Mesenchymal stem cell (in vitro differentiated cells and primary cell): Measurements from ENCODE around the gene STK32B.
A peak's percentile ranks its signal among the peaks of the same experiment; 100 is the strongest.
"Not testable (repeated sequence)": the region's sequence is repeated elsewhere in the genome, so short reads cannot be mapped to it uniquely, and the experiment has no call there.

Source experiments
- DNase-seq: peaks from one replicate; pipeline ENCODE4 v3.0.0-alpha.2; 2013
- H2AFZ ChIP-seq: one replicate; pipeline ENCODE4 v1.6.1; 2013; ENCODE audit warnings: low read depth, mild to moderate bottlenecking, control low read depth, inconsistent platforms, low read length, moderate library complexity
- H2AK5ac ChIP-seq: 2 replicates; pipeline ENCODE4 v1.6.1; 2013; ENCODE audit warnings: low read length, moderate library complexity, mild to moderate bottlenecking, inconsistent platforms; ENCODE audit not compliant: severe bottlenecking
- H2BK120ac ChIP-seq: one replicate; pipeline ENCODE4 v1.6.1; 2013; ENCODE audit warnings: low read depth, mild to moderate bottlenecking, inconsistent platforms, low read length, moderate library complexity
- H2BK12ac ChIP-seq, 2 experiments: one replicate each; pipeline ENCODE4 v1.6.1; 2013; ENCODE audit warnings: inconsistent platforms in 2 of 2, low read length in 2 of 2, mild to moderate bottlenecking in 2 of 2, moderate library complexity in 2 of 2, control low read depth in 1 of 2
- H2BK15ac ChIP-seq: one replicate; pipeline ENCODE4 v1.6.1; 2013; ENCODE audit warnings: mild to moderate bottlenecking, low read depth, inconsistent platforms; ENCODE audit not compliant: poor library complexity, severe bottlenecking
- H2BK5ac ChIP-seq: 2 replicates; pipeline ENCODE4 v1.6.1; 2013; ENCODE audit warnings: low read depth, mild to moderate bottlenecking, low read length, control low read depth, inconsistent platforms; ENCODE audit not compliant: poor library complexity, severe bottlenecking
- H3K14ac ChIP-seq, 2 experiments: one replicate each; pipeline ENCODE4 v1.6.1; 2013; ENCODE audit warnings: inconsistent platforms in 2 of 2, low read length in 2 of 2, control low read depth in 1 of 2, mild to moderate bottlenecking in 1 of 2, moderate library complexity in 1 of 2
- H3K18ac ChIP-seq, 2 experiments: one replicate each; pipeline ENCODE4 v1.6.1; 2013; ENCODE audit warnings: inconsistent platforms in 2 of 2, low read length in 2 of 2, control low read depth in 1 of 2, low read depth in 1 of 2, mild to moderate bottlenecking in 1 of 2
- H3K23ac ChIP-seq, 2 experiments: one replicate each; pipeline ENCODE4 v1.6.1; 2013; ENCODE audit warnings: inconsistent platforms in 2 of 2, low read length in 2 of 2, mild to moderate bottlenecking in 2 of 2, moderate library complexity in 2 of 2, control low read depth in 1 of 2
- H3K27ac ChIP-seq: 2 replicates; pipeline ENCODE4 v1.5.1; 2013; ENCODE audit warnings: mild to moderate bottlenecking, moderate library complexity, low read length, control low read depth, inconsistent platforms; ENCODE audit not compliant: poor library complexity, severe bottlenecking
- H3K27me3 ChIP-seq, 2 experiments: 2 replicates each; pipeline versions ENCODE4 v1.6.1 to v1.7.0; 2013; ENCODE audit warnings: low read length in 2 of 2, mild to moderate bottlenecking in 2 of 2, moderate library complexity in 2 of 2, control low read depth in 1 of 2, inconsistent platforms in 1 of 2; ENCODE audit not compliant: control insufficient read depth in 1 of 2, insufficient read depth in 1 of 2
- H3K36me3 ChIP-seq, 2 experiments: 2 replicates each; pipeline versions ENCODE4 v1.6.1 to v1.7.0; 2013; ENCODE audit warnings: low read length in 2 of 2, control low read depth in 1 of 2, inconsistent platforms in 1 of 2, low read depth in 1 of 2, mild to moderate bottlenecking in 1 of 2; ENCODE audit not compliant: insufficient read depth in 2 of 2, control insufficient read depth in 1 of 2
- H3K4ac ChIP-seq, 2 experiments: one replicate each; pipeline ENCODE4 v1.6.1; 2013; ENCODE audit warnings: inconsistent platforms in 2 of 2, low read length in 2 of 2, mild to moderate bottlenecking in 2 of 2, moderate library complexity in 2 of 2, control low read depth in 1 of 2, low read depth in 1 of 2
- H3K4me1 ChIP-seq: 2 replicates; pipeline ENCODE4 v1.6.1; 2013; ENCODE audit warnings: low read depth, low read length, control low read depth; ENCODE audit not compliant: control insufficient read depth, insufficient read depth
- H3K4me2 ChIP-seq: 2 replicates; pipeline ENCODE4 v1.6.1; 2013; ENCODE audit warnings: low read length, mild to moderate bottlenecking, inconsistent platforms; ENCODE audit not compliant: poor library complexity, severe bottlenecking
- H3K4me3 ChIP-seq, 2 experiments: 2 replicates each; pipeline versions ENCODE4 v1.5.1 to v1.7.0; 2013; ENCODE audit warnings: low read length in 2 of 2, mild to moderate bottlenecking in 2 of 2, control low read depth in 1 of 2, low read depth in 1 of 2; ENCODE audit not compliant: insufficient read depth in 1 of 2
- H3K79me1 ChIP-seq: replicated peaks from 2 replicates; pipeline ENCODE4 v1.6.1; 2013; ENCODE audit warnings: mild to moderate bottlenecking, control low read depth, low read length, inconsistent platforms; ENCODE audit not compliant: poor library complexity, severe bottlenecking
- H3K9ac ChIP-seq: 2 replicates; pipeline ENCODE4 v1.7.0; 2013; ENCODE audit warnings: mild to moderate bottlenecking, low read length, moderate library complexity
- H3K9me3 ChIP-seq: 2 replicates; pipeline ENCODE4 v1.7.0; 2013; ENCODE audit warnings: mild to moderate bottlenecking, low read length; ENCODE audit not compliant: control insufficient read depth
- H4K8ac ChIP-seq: one replicate; pipeline ENCODE4 v1.6.1; 2013; ENCODE audit warnings: inconsistent platforms, mild to moderate bottlenecking, low read length, moderate library complexity
- H4K91ac ChIP-seq: one replicate; pipeline ENCODE4 v1.6.1; 2013; ENCODE audit warnings: mild to moderate bottlenecking, low read length, inconsistent platforms
- WGBS: methylation state at CpG from one replicate; pipeline ENCODE4 v1.1.7; 2013; ENCODE audit warnings: mixed read lengths; 5-methylcytosine and 5-hydroxymethylcytosine counted together

The STK32B gene

DNA sequence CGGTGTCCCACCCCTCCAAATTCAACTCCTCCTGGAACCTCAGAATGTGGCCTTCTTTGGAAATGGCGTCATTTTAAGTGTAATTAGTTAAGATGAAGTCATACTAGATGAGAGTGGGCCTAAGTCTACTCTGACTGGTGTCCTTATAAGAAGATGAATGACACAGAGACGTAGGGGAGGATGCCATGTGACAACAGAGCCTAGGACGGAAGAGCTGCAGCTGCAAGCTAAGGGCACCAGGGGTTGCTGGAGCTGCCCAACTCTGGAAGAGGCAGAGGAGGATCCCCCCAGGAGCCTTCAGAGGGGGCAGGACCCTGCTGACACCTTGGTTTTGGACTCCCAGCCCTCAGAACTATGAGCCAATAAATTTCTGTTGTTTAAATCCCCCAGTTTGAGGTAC, 115.1 kb downstream of the STK32B start:
- Histone ChIP-seq H2AFZ (no peak overlapping the region), H2AK5ac (peak overlapping the region; percentile 94), H3K27ac (peak overlapping the region; percentile 88), H2BK120ac (peak overlapping the region; percentile 51), H3K4me1 (peaks cover 16% of the 10 kb centered on the region), H3K4me3 (no peak overlapping the region), H2BK5ac (no peak overlapping the region), H3K79me1 (peaks cover 8% of the 10 kb centered on the region), H4K8ac (peak overlapping the region; percentile 86), H3K14ac (no peak overlapping the region), H3K27me3 (no peaks in the 10 kb centered on the region), H4K91ac (peak overlapping the region; percentile 25), H3K18ac (peak overlapping the region; percentile 24 to 54), H3K4ac (no peak overlapping the region), H2BK12ac (peak overlapping the region; percentile 49 to 72), H2BK15ac (peak overlapping the region; percentile 62), H3K36me3 (peaks cover 0 to 7% of the 10 kb centered on the region in 2 experiments), H3K9me3 (no peaks in the 10 kb centered on the region), H3K4me2 (no peak overlapping the region), H3K23ac (no peak overlapping the region), H3K9ac (no peak overlapping the region)
- WGBS = 69% methylated on average over 3 of the region's 4 CpGs
- peak; percentile 6 for DNase-seq

DNA sequence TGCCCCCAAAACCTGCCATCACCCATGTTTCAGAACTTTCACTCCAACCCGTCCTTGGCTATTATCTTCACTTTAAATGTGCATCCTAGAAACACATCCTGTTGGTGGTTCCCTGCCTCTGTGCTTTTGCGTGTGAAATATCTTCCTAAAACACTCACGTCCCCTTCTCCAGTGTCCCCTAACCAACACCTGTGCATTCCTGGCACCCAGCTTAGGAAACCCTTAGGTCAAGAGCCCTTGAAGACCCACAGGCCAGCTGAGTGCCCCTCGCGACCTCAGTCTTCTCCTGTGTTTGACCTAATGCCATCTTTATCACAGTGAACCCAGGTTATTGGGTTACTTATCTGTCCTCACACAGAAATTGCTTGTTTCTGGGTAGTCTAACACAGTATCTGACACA, 117.6 kb downstream of the STK32B start:
- Histone ChIP-seq H3K79me1 (peaks cover 7% of the 10 kb centered on the region), H3K23ac (peak overlapping the region in 1 of 2 experiments; percentile 46), H2AFZ (no peak overlapping the region), H3K36me3 (peaks cover 0 to 7% of the 10 kb centered on the region in 2 experiments), H2BK5ac (no peak overlapping the region), H3K18ac (no peak overlapping the region), H2BK120ac (no peak overlapping the region), H3K27ac (no peak overlapping the region), H3K4me2 (no peak overlapping the region), H2BK12ac (no peak overlapping the region), H4K91ac (no peak overlapping the region), H3K14ac (no peak overlapping the region), H3K4me1 (peaks cover 14% of the 10 kb centered on the region), H3K27me3 (no peaks in the 10 kb centered on the region), H3K9ac (no peak overlapping the region), H4K8ac (no peak overlapping the region), H2BK15ac (no peak overlapping the region), H3K4ac (no peak overlapping the region), H2AK5ac (no peak overlapping the region), H3K4me3 (no peak overlapping the region), H3K9me3 (no peaks in the 10 kb centered on the region)
- WGBS = 91% methylated on average over 5 of the region's 5 CpGs
- DNase-seq = no peak

DNA sequence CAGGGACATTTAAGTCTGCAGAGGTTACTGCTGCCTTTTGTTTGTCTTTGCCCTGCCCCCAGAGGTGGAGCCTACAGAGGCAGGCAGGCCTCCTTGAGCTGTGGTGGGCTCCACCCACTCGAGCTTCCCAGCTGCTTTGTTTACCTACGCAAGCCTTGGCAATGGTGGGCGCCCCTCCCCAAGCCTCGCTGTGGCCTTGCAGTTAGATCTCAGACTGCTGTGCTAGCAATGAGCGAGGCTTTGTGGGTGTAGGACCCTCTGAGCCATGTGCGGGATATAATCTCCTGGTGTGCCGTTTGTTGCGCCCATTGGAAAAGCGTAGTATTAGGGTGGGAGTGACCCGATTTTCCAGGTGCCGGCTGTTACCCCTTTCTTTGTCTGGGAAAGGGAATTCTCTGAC, 124.6 kb downstream of the STK32B start:
- H3K4me3 ChIP-seq, H4K91ac ChIP-seq, H3K9ac ChIP-seq, H3K23ac ChIP-seq, H3K36me3 ChIP-seq, H4K8ac ChIP-seq, H3K4me1 ChIP-seq, H3K79me1 ChIP-seq, DNase-seq, H3K4ac ChIP-seq, H3K27ac ChIP-seq, H2BK12ac ChIP-seq, H3K27me3 ChIP-seq, H3K9me3 ChIP-seq, H2AFZ ChIP-seq, H3K14ac ChIP-seq, H2BK120ac ChIP-seq, H2BK15ac ChIP-seq, H2BK5ac ChIP-seq, H3K18ac ChIP-seq, H3K4me2 ChIP-seq, H2AK5ac ChIP-seq: not testable (repeated sequence)
- 95% methylated on average over 11 of the region's 11 CpGs for WGBS

DNA sequence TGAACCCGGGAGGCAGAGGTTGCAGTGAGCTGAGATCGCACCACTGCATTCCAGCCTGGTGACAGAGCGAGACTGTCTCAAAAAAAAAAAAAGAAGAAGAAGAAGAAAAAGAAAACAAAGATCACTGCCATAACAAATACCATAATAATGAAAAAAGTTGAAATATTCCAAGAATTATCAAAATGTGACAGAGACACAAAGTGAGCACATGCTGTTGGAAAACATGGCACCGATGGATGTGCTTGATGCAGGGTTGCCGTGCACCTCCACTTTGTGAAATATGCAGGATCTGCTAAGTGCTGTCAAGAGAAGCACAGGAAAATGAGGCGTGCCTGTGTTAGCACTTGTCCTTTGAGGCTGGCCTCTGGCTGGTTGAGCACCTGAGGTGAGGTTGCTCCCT, 133.3 kb downstream of the STK32B start:
- Histone ChIP-seq H3K4ac (no peak overlapping the region), H3K9me3 (no peaks in the 10 kb centered on the region), H3K9ac (no peak overlapping the region), H4K8ac (peak overlapping the region; percentile 12), H2BK15ac (no peak overlapping the region), H2BK5ac (no peak overlapping the region), H3K36me3 (peaks cover 0 to 5% of the 10 kb centered on the region in 2 experiments), H2AK5ac (peak overlapping the region; percentile 15), H3K4me2 (no peak overlapping the region), H3K4me1 (peaks cover 3% of the 10 kb centered on the region), H3K18ac (no peak overlapping the region), H3K4me3 (no peak overlapping the region), H3K23ac (no peak overlapping the region), H3K79me1 (peaks cover 5% of the 10 kb centered on the region), H3K27me3 (no peaks in the 10 kb centered on the region), H2BK120ac (no peak overlapping the region), H3K27ac (peak overlapping the region; percentile 33), H3K14ac (no peak overlapping the region), H2AFZ (no peak overlapping the region), H2BK12ac (no peak overlapping the region), H4K91ac (peak overlapping the region; percentile 11)
- WGBS = 86% methylated on average over 3 of the region's 6 CpGs
- DNase-seq = no peak
